HepG2 (cell line): ENCODE measurements around the gene MYOZ1. TPM values are rescaled to one million over a fixed set of nuclear protein-coding genes. Genes with fewer than 3 reads are reported as not detected.

ENCODE experiments used
- ATAC-seq: fragments of 200-7000 bp; cut with Tn5 transposase; 3 replicates; pipeline ENCODE4 v1.9.1; 2020; ENCODE audit warnings: mild to moderate bottlenecking, moderate library complexity
- BruUV-seq: library from RNA; stranded (reverse); fragments of 400-500 nt; replicated peaks from 2 replicates; lab custom pipeline; 2021; lab: Mats Ljungman, UMichigan
- CTCF ChIA-PET: fragments of 300-600 bp; formaldehyde crosslinking; extraction: SDS; loops from one replicate; lab custom pipeline; 2021; ENCODE audit warnings: low total read pairs, inconsistent platforms, low intra/inter-chr PET ratio; lab: Yijun Ruan, JAX
- POLR2A ChIA-PET: fragments of 350-600 bp; sonication (Branson Sonifier 250); formaldehyde crosslinking; loops from one replicate; lab custom pipeline; 2020; ENCODE audit warnings: antibody characterized with exemption, inconsistent platforms; lab: Yijun Ruan, JAX
- DNase-seq: peaks from one replicate; pipeline ENCODE4 v3.0.0-alpha.2; 2015; ENCODE audit warnings: low spot score
- FAIRE-seq: peaks from 3 replicates; lab custom pipeline; 2011; peaks lifted over from hg19 to GRCh38; lab: Jason Lieb, UNC
- H2AFZ ChIP-seq: one replicate; pipeline ENCODE4 v1.6.1; 2011; ENCODE audit warnings: low read length, inconsistent platforms
- H3K27ac ChIP-seq: fragments of 300-600 bp; 3 replicates; pipeline ENCODE4 v1.8.0; 2011; ENCODE audit warnings: mixed run types, mild to moderate bottlenecking, mixed read lengths, low read length, inconsistent platforms; ENCODE audit not compliant: insufficient read depth; ENCODE audit errors: extremely low read length
- H3K27me3 ChIP-seq, 2 experiments: fragments of 200-600 bp in 1 of 2; 2 replicates in 1 of 2; 3 replicates in 1 of 2; pipeline versions ENCODE4 v1.6.0 to v1.8.0; 2011; ENCODE audit warnings: low read length in 2 of 2, mild to moderate bottlenecking in 2 of 2, moderate library complexity in 2 of 2, inconsistent platforms in 1 of 2; ENCODE audit not compliant: insufficient read depth in 2 of 2, control insufficient read depth in 1 of 2
- H3K36me3 ChIP-seq, 2 experiments: fragments of 200-600 bp in 1 of 2; replicated peaks in 1 of 2; 2 replicates in 1 of 2; 3 replicates in 1 of 2; pipeline versions ENCODE4 v1.5.1 to v1.8.0; 2011; ENCODE audit warnings: low read length in 2 of 2, inconsistent platforms in 1 of 2; ENCODE audit not compliant: insufficient read depth in 2 of 2, control insufficient read depth in 1 of 2
- H3K4me1 ChIP-seq: 2 replicates; pipeline ENCODE4 v1.5.1; 2012; ENCODE audit warnings: low read length, inconsistent platforms; ENCODE audit not compliant: insufficient read depth
- H3K4me2 ChIP-seq: 2 replicates; pipeline ENCODE4 v1.6.0; 2011; ENCODE audit warnings: low read depth, low read length, inconsistent platforms
- H3K4me3 ChIP-seq, 3 experiments: fragments of 200-600 bp in 1 of 3; sonication (generic), shearing (Covaris generic) in 1 of 3; replicated peaks in 1 of 3; 2 replicates each; pipeline ENCODE4 v1.5.1; 2011 to 2016; ENCODE audit warnings: low read length in 3 of 3, inconsistent platforms in 2 of 3, low read depth in 2 of 3, mild to moderate bottlenecking in 2 of 3, control low read depth in 1 of 3, mixed read lengths in 1 of 3; ENCODE audit not compliant: insufficient read depth in 1 of 3
- H3K79me2 ChIP-seq: one replicate; pipeline ENCODE4 v1.6.1; 2011; ENCODE audit warnings: low read length, inconsistent platforms; ENCODE audit not compliant: insufficient read depth
- H3K9ac ChIP-seq: 2 replicates; pipeline ENCODE4 v1.6.0; 2011; ENCODE audit warnings: mild to moderate bottlenecking, low read depth, low read length, inconsistent platforms; ENCODE audit not compliant: insufficient read depth
- H3K9me3 ChIP-seq: 2 replicates; pipeline ENCODE4 v1.5.1; 2012; ENCODE audit warnings: mild to moderate bottlenecking, low read length
- H4K20me1 ChIP-seq: 2 replicates; pipeline ENCODE4 v1.6.0; 2011; ENCODE audit warnings: inconsistent platforms, mild to moderate bottlenecking, low read length, moderate library complexity; ENCODE audit not compliant: insufficient read depth
- ARHGAP35 ChIP-seq: sonication (generic); formaldehyde crosslinking; IDR thresholded peaks from 2 replicates; pipeline ENCODE4 v1.9.0; 2022; ENCODE audit warnings: mild to moderate bottlenecking, inconsistent platforms, moderate library complexity, missing genetic modification reagents, borderline replicate concordance
- CBX2 ChIP-seq, 2 experiments: fragments of 200-600 bp in 1 of 2; sonication (generic); formaldehyde crosslinking in 1 of 2; IDR thresholded peaks; 2 replicates each; pipeline versions ENCODE4 v1.7.0 to v1.8.1; 2018 to 2022; ENCODE audit warnings: low read depth in 2 of 2, low read length in 1 of 2, mild to moderate bottlenecking in 1 of 2, missing genetic modification reagents in 1 of 2
- GMEB1 ChIP-seq: sonication (generic); formaldehyde crosslinking; IDR thresholded peaks from 2 replicates; pipeline ENCODE4 v1.5.1; 2020; ENCODE audit warnings: missing genetic modification reagents, mild to moderate bottlenecking, borderline replicate concordance
- HNF1A ChIP-seq, 2 experiments: sonication (generic) in 1 of 2; formaldehyde crosslinking in 1 of 2; IDR thresholded peaks; 2 replicates each; pipeline versions ENCODE4 v1.4.0 to v1.6.1; 2016 to 2020; ENCODE audit warnings: borderline replicate concordance in 1 of 2, low read depth in 1 of 2, mild to moderate bottlenecking in 1 of 2, missing genetic modification reagents in 1 of 2
- NCOA1 ChIP-seq: sonication (generic); formaldehyde crosslinking; IDR thresholded peaks from 2 replicates; pipeline ENCODE4 v1.9.0; 2021; ENCODE audit warnings: missing genetic modification reagents
- PATZ1 ChIP-seq: sonication (generic); formaldehyde crosslinking; IDR thresholded peaks from 2 replicates; pipeline ENCODE4 v1.4.0; 2020; ENCODE audit warnings: missing genetic modification reagents
- TBX3 ChIP-seq: fragments of 450-650 bp; IDR thresholded peaks from 2 replicates; pipeline ENCODE4 v1.6.1; 2017; ENCODE audit warnings: antibody characterized with exemption, mild to moderate bottlenecking, inconsistent platforms, borderline replicate concordance
- ZBTB20 ChIP-seq: sonication (generic); formaldehyde crosslinking; IDR thresholded peaks from 2 replicates; pipeline ENCODE4 v1.8.1; 2023; ENCODE audit warnings: missing genetic modification reagents, low read depth, mild to moderate bottlenecking, borderline replicate concordance
- ZHX1 ChIP-seq: sonication (generic); formaldehyde crosslinking; IDR thresholded peaks from 2 replicates; pipeline ENCODE4 v1.8.1; 2022; ENCODE audit warnings: low read depth, mild to moderate bottlenecking, missing genetic modification reagents
- ZNF121 ChIP-seq: sonication (generic); formaldehyde crosslinking; IDR thresholded peaks from 2 replicates; pipeline ENCODE4 v1.5.0; 2020; ENCODE audit warnings: mild to moderate bottlenecking, missing genetic modification reagents
- ZNF577 ChIP-seq: sonication (generic); formaldehyde crosslinking; IDR thresholded peaks from 2 replicates; pipeline ENCODE4 v1.4.0; 2020; ENCODE audit warnings: mild to moderate bottlenecking, low read depth, missing genetic modification reagents, borderline replicate concordance
- WGBS: methylation state at CpG from one replicate; pipeline ENCODE4 v1.1.6; 2017; ENCODE audit warnings: low lambda C conversion rate; 5-methylcytosine and 5-hydroxymethylcytosine counted together
- in situ Hi-C: cut with HindIII; loops from 2 replicates; pipeline ENCODE4 v1.10.0; 2017; ENCODE audit warnings: low pct_unique_long_range_greater_than_20kb; ENCODE audit not compliant: extremely low pct_ligation_motif_present
- intact Hi-C: fragments of 100-400 bp; cut with micrococcal nuclease; formaldehyde crosslinking; loops from one replicate; pipeline ENCODE4 v1.10.0; 2022; ENCODE audit not compliant: unreplicated experiment
- polyA plus RNA-seq, 8 experiments: library from polyadenylated mRNA; depleted of rRNA in 3 of 8; stranded (reverse) in 7 of 8; unstranded in 1 of 8; fragments of >200 nt; fragmentation: Illumina TruSeq in 4 of 8; extraction: Trizol in 4 of 8; gene quantifications; 2 replicates each; pipeline versions ENCODE4 v1.2.1 to v1.2.3, GENCODE V29; 2011 to 2016; ENCODE audit warnings: low read depth in 4 of 8, missing spikeins in 1 of 8, mixed read lengths in 1 of 8; ENCODE audit not compliant: insufficient read depth in 1 of 8
- total RNA-seq, 5 experiments: library from RNA; depleted of rRNA; stranded (reverse); fragments of >200 nt; fragmentation: Illumina TruSeq; extraction: Trizol; gene quantifications; 2 replicates each; pipeline ENCODE4 v1.2.3, GENCODE V29; 2016; ENCODE audit warnings: low read depth in 1 of 5

Gene MYOZ1
- total and polyA plus RNA-seq, 2 of the 13 experiments (the other 11 are each of a cell fraction or from before 2014, with no cell fraction given): not detected

GRCh38 chr10:73646598-73647041, 5.3 kb upstream of the MYOZ1 start:
- in situ Hi-C loops (loop anchor here (25.0 kb wide), 1 partner anchor 384 kb away; the partner anchor contains the start of gene MRPS16), intact Hi-C loops (no loop called here)
- peaks cover 27% of the 10 kb centered on the region for H3K4me1 ChIP-seq
- H3K27me3 ChIP-seq: peaks cover 3 to 6% of the 10 kb centered on the region in 2 experiments; a peak in 2 of 5 replicates
- no peak overlapping the region for H3K4me3 ChIP-seq
- no peak overlapping the region for H3K27ac ChIP-seq
- ChIA-PET CTCF (no interaction called here), POLR2A (no interaction called here)
- H2AFZ ChIP-seq: peak overlapping the region; percentile 72
- 57% methylated on average over 9 of the region's 9 CpGs for WGBS
- no peaks in the 10 kb centered on the region for H3K36me3 ChIP-seq
- H3K9ac ChIP-seq: no peak overlapping the region
- DNase-seq (no peak), FAIRE-seq (no peak), ATAC-seq (no peak)
- no peaks in the 10 kb centered on the region for H3K9me3 ChIP-seq
- H4K20me1 ChIP-seq: no peaks in the 10 kb centered on the region
- BruUV-seq: no TSS peak
- TF ChIP-seq ZNF121 (CRISPR knock-in tag) (no peak), TBX3 (no peak), ZHX1 (CRISPR knock-in tag) (no peak), CBX2 (IDR thresholded peaks at IDR 0.05; ENCODE audit: low read depth, low read length) (no peak), CBX2 (CRISPR knock-in tag; IDR thresholded peaks at IDR 0.05; ENCODE audit: low read depth) (no peak), PATZ1 (CRISPR knock-in tag) (no peak), GMEB1 (no peak), ZNF577 (CRISPR knock-in tag) (no peak), ZBTB20 (CRISPR knock-in tag) (no peak), ARHGAP35 (no peak), HNF1A (IDR thresholded peaks at IDR 0.05; ENCODE audit: low read depth) (no peak), HNF1A (CRISPR knock-in tag; IDR thresholded peaks at IDR 0.05; ENCODE audit: borderline replicate concordance) (no peak), NCOA1 (CRISPR knock-in tag) (no peak)
- H3K79me2 ChIP-seq: no peaks in the 10 kb centered on the region
- 0 out of 2 replicates have a peak overlapping the region, but pooled peaks have one; percentile 9 for H3K4me2 ChIP-seq
